Lung (tissue), 12 donors: ENCODE results near the gene RSF1. TPM values are rescaled to one million over a fixed set of nuclear protein-coding genes. Genes with fewer than 3 reads are reported as not detected.

Source experiments
- ATAC-seq: fragments of 200-7000 bp; cut with Tn5 transposase; one replicate; pipeline ENCODE4 v1.9.1; 2020; ENCODE audit warnings: moderate number of reproducible peaks; ENCODE audit not compliant: insufficient read depth, low FRiP score
- DNase-seq, 3 donors: peaks; one replicate each; pipeline ENCODE4 v3.0.0-alpha.2; 2013 to 2017
- H3K27ac ChIP-seq, 2 donors: one replicate each; pipeline ENCODE4 v1.5.1; 2013; ENCODE audit warnings: mild to moderate bottlenecking in 2 of 2, moderate library complexity in 2 of 2, control low read depth in 1 of 2, inconsistent platforms in 1 of 2, low read depth in 1 of 2, low read length in 1 of 2
- H3K27me3 ChIP-seq, 3 donors: one replicate each; pipeline ENCODE4 v1.5.1; 2013; ENCODE audit warnings: low read length in 2 of 3; ENCODE audit not compliant: control insufficient read depth in 3 of 3, insufficient read depth in 3 of 3
- H3K36me3 ChIP-seq, 4 donors: one replicate each; pipeline ENCODE4 v1.5.1; 2013; ENCODE audit warnings: low read length in 4 of 4, mild to moderate bottlenecking in 1 of 4, moderate library complexity in 1 of 4; ENCODE audit not compliant: control insufficient read depth in 4 of 4, insufficient read depth in 4 of 4
- H3K4me1 ChIP-seq, 5 donors: one replicate each; pipeline ENCODE4 v1.5.1; 2013; ENCODE audit warnings: low read length in 5 of 5, mild to moderate bottlenecking in 2 of 5, moderate library complexity in 1 of 5; ENCODE audit not compliant: control insufficient read depth in 5 of 5, insufficient read depth in 5 of 5
- H3K4me3 ChIP-seq: one replicate; pipeline ENCODE4 v1.5.1; 2013; ENCODE audit warnings: mild to moderate bottlenecking, control low read depth, moderate library complexity
- H3K9ac ChIP-seq, 2 donors: one replicate each; pipeline ENCODE4 v1.5.1; 2013; ENCODE audit warnings: low read length in 2 of 2, control low read depth in 1 of 2; ENCODE audit not compliant: insufficient read depth in 1 of 2
- H3K9me3 ChIP-seq, 4 donors: one replicate each; pipeline ENCODE4 v1.5.1; 2013; ENCODE audit warnings: low read length in 3 of 4, mild to moderate bottlenecking in 1 of 4, moderate library complexity in 1 of 4; ENCODE audit not compliant: control insufficient read depth in 4 of 4, insufficient read depth in 3 of 4
- CTCF ChIP-seq: IDR thresholded peaks from 2 replicates; pipeline ENCODE4 v1.5.1; 2012; ENCODE audit warnings: mild to moderate bottlenecking; ENCODE audit errors: control extremely low read depth, extremely low read depth
- WGBS, 2 donors: extraction: QIAGEN DNeasy Blood & Tissue Kit; methylation state at CpG; one replicate each; pipeline ENCODE4 v1.1.7; 2013; 5-methylcytosine and 5-hydroxymethylcytosine counted together
- polyA plus RNA-seq, 2 donors: library from polyadenylated mRNA; stranded (reverse); fragments of 200-250 nt; gene quantifications; one replicate each; pipeline ENCODE4 v1.2.1, GENCODE V29; 2013
- total RNA-seq, 2 donors: library from RNA; depleted of rRNA in 1 of 2; stranded (reverse); fragments of >200 nt in 1 of 2; gene quantifications; one replicate each; pipeline ENCODE4 v1.2.1, GENCODE V29; 2014 to 2021
- donor health status: control.
- donor health status: control.
- donor health status: Bipolar disorder and iron deficiency.
- donor health status: healthy.
- donor health status: DM: yes; HTN: yes; CAD: no.

Gene RSF1
- total and polyA plus RNA-seq, 4 donors: 9.8 to 110 (median 29.2) TPM

GRCh38 chr11:77726524-77726923, 94.0 kb downstream of the RSF1 start:
- Histone ChIP-seq H3K36me3 (peaks cover 5 to 18% (median 10%) of the 10 kb centered on the region in 4 donors), H3K4me1 (peaks cover 0 to 1% (median 0%) of the 10 kb centered on the region in 5 donors), H3K9ac (no peak overlapping the region), H3K27ac (no peak overlapping the region), H3K4me3 (no peak overlapping the region), H3K9me3 (peaks cover 0 to 5% (median 2%) of the 10 kb centered on the region in 4 donors), H3K27me3 (no peaks in the 10 kb centered on the region)
- WGBS, 2 donors: 77 to 93% methylated on average over 2 of the region's 2 CpGs
- ATAC-seq (no peak), DNase-seq (no peak)
- TF ChIP-seq CTCF: no peak

- peaks cover 0 to 2% (median under 1%) of the 10 kb centered on the region in 4 donors for H3K9me3 ChIP-seq
- ATAC-seq (no peak), DNase-seq (no peak)
- peaks cover 0 to 1% (median 0%) of the 10 kb centered on the region in 5 donors for H3K4me1 ChIP-seq
- 75 to 89% methylated on average over 3 of the region's 3 CpGs for WGBS, 2 donors
- no peaks in the 10 kb centered on the region for H3K27me3 ChIP-seq
- TF ChIP-seq CTCF: no peak
- no peak overlapping the region for H3K9ac ChIP-seq
- H3K36me3 ChIP-seq: peaks cover 6 to 14% (median 7%) of the 10 kb centered on the region in 4 donors
- no peak overlapping the region for H3K4me3 ChIP-seq
- no peak overlapping the region for H3K27ac ChIP-seq
Measured at GRCh38 chr11:77725433-77725832, 95.1 kb downstream of the RSF1 start.

- H3K9me3 ChIP-seq: peaks cover 0 to 2% (median 0%) of the 10 kb centered on the region in 4 donors
- no peak overlapping the region for H3K27ac ChIP-seq
- no peak for ATAC-seq
- DNase-seq: no peak
- H3K9ac ChIP-seq: no peak overlapping the region
- WGBS, 2 donors: 79 to 93% methylated on average over 4 of the region's 4 CpGs
- H3K36me3 ChIP-seq: peaks cover 5 to 12% (median 7%) of the 10 kb centered on the region in 4 donors
- no peak for TF ChIP-seq CTCF
- no peak overlapping the region for H3K4me3 ChIP-seq
- peaks cover 0 to 1% (median 0%) of the 10 kb centered on the region in 5 donors for H3K4me1 ChIP-seq
- no peaks in the 10 kb centered on the region for H3K27me3 ChIP-seq
Measured at GRCh38 chr11:77724636-77725035, 95.9 kb downstream of the RSF1 start.

- no peak for TF ChIP-seq CTCF
- Histone ChIP-seq H3K27ac (no peak overlapping the region), H3K36me3 (peaks cover 5 to 11% (median 8%) of the 10 kb centered on the region in 4 donors), H3K9ac (no peak overlapping the region), H3K9me3 (peaks cover 0 to 2% (median 0%) of the 10 kb centered on the region in 4 donors), H3K27me3 (no peaks in the 10 kb centered on the region), H3K4me1 (peaks cover 0 to 1% (median 0%) of the 10 kb centered on the region in 5 donors), H3K4me3 (no peak overlapping the region)
- DNase-seq (no peak), ATAC-seq (no peak)
- 99 to 100% methylated on average over 2 of the region's 2 CpGs for WGBS, 2 donors
Measured at GRCh38 chr11:77723024-77723423, 97.5 kb downstream of the RSF1 start.
